ENCODE data around the gene CHST6. TPM values are rescaled to one million over a fixed set of nuclear protein-coding genes. Genes with fewer than 3 reads are reported as not detected.
"Not testable (repeated sequence)": the region's sequence is repeated elsewhere in the genome, so short reads cannot be mapped to it uniquely, and the experiment has no call there.

CHST6 gene
- 1 to 10 TPM in 2 of 8 experiments, under 1 TPM in 6; 0.10 to 9.6 (median 0.49) TPM for total RNA-seq

DNA sequence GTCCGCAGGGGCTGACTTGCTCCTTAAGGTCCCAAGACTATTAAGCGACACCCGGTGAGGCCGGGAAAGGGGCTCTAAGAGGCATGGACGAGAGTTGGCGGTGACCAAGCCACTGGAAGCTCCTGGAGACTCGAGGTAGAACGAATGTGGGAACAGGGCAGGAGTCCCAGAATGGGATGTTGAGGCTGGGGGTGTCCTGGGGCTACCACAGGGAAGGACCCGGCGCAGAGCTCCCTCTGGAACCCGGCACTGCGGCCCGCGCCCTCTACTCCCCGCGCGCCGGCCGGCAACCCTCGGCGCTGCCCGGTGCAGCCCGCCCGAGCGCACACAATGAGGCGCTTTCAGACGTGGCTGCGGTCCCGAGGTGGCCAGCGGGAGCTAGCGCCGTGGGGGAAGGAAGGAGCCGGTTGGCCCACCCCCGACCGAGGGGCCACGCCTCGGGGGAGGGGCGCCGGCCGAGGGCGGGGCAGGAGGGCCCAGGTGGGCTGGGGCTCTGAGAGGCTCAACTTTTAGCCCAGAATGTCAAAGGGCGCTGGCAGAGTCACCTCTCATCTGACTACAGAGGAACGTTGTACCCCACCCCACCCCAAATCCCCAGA, at the start of gene CHST6:
CHST6 (minus strand) TSS at position 366 of the 599 bp plus-strand sequence. CDS start 15,613 bp downstream, outside the sequence.
- WGBS, 10 experiments, result 0 to 10% (median 0%) methylated on average over 1 to 2 of the region's 43 CpGs; no CpG with 5 or more reads in 5 of the 10 experiments
- ATAC-seq (replicated peaks in 6 of 8), result peak; percentile 32 to 90 (median 66)
- in situ Hi-C loops (cut with MboI; ENCODE audit: low pct_unique_long_range_greater_than_20kb in 2 of 9, low sequenced_read_pairs in 9 of 9, unreplicated experiment in 9 of 9), result loop anchor here in 1 of 9 experiments (25.0 kb wide), 1 partner anchor 267 kb away; no protein-coding TSS in a partner anchor
- H3K27ac ChIP-seq, result no peak within 1 kb of the TSS
- H3K4me1 ChIP-seq (replicated peaks in 1 of 2), result peaks cover 0 to 5% of the 10 kb centered on the region in 2 donors
- H3K4me3 ChIP-seq, result peak within 1 kb of the TSS; percentile 20 to 39 (median 33)

DNA sequence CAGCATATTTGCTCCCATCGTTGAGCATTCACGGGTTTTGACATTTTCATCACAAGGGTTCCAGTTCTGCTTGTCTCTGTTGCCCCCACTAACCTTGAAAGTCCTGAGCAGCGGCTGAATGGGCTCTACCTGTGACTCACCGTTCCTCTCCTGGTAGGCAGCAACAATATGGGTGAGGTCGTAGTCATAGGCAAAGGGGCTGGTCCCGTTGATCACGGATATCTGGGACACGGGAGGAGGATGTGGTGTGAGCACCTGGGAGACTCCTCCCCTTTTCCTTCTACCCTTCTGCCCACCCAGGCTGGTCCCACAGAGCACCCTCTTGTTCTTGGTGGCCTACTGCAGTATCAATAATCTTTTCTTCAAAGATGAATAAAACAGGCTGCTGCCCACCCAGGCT, 47.2 kb upstream of the CHST6 start:
- H3K4me1 ChIP-seq (replicated peaks in 1 of 2); ATAC-seq (replicated peaks in 6 of 8); H3K27ac ChIP-seq; in situ Hi-C loops (cut with MboI; ENCODE audit: low pct_unique_long_range_greater_than_20kb in 2 of 9, low sequenced_read_pairs in 9 of 9, unreplicated experiment in 9 of 9); H3K4me3 ChIP-seq: not testable (repeated sequence)
- 80 to 100% methylated on average over 1 to 2 of the region's 8 CpGs; no CpG with 5 or more reads in 8 of the 10 experiments for WGBS, 10 experiments

DNA sequence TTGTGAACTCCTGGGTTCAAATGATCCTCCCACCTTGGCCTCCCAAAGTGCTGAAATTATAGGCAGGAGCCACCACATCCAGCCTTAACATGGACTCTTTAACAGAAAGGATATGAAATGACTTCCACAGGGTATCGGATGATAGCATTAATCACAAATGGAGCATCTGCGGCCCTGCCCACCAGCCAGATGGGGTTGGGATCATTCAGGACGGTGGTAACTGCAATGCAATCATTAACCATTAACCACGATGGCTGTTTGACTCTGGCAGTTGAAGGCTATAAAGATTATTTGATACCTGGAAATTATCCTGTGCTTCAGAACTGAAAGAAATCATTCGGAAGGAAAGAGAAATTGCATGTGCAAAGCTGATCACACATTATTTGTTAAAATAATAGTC, 46.0 kb upstream of the CHST6 start:
- 56 to 100% (median 86%) methylated on average over 1 to 5 of the region's 5 CpGs for WGBS, 10 experiments
- Histone ChIP-seq H3K4me1 (replicated peaks in 1 of 2) (no peaks in the 10 kb centered on the region), H3K4me3 (no peak overlapping the region), H3K27ac (no peak overlapping the region)
- no peak for ATAC-seq (replicated peaks in 6 of 8)
- in situ Hi-C loops (cut with MboI; ENCODE audit: low pct_unique_long_range_greater_than_20kb in 2 of 9, low sequenced_read_pairs in 9 of 9, unreplicated experiment in 9 of 9), result no loop called here

DNA sequence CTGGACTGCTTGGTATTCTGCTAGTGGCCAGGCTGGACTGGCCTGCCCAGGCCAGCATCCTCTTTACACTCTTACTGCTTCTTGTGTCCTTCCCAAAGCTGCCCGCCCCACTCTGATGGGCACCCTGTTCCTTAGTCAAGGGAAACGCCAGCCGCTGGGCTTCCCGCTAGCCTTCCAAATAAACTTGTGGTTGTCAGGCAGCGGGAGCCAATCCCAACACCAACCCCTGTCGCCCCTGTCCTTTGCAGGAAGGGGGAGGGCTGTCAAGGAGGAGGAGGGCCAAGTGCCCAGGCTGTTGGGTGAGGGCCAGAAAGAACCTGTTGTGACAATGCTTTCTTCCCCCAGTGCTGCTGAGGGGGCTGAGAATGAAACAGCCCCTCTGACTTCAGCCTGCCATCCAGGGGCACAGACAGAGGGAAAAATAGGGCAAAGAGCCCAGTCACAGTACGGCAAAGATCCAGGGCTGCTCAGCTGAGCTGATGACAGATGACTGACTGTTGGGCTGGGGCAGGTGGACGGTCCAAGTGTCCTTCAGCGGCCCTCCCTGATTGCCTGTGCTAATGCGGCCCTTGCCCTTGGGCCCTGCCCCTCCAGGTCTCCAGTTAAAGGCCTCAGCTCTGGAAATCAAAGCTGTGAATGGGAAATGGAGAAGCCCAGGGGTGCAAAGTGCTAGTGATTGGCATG, 43.8 kb upstream of the CHST6 start:
- in situ Hi-C loops (cut with MboI; ENCODE audit: low pct_unique_long_range_greater_than_20kb in 2 of 9, low sequenced_read_pairs in 9 of 9, unreplicated experiment in 9 of 9); H3K4me3 ChIP-seq; H3K27ac ChIP-seq; H3K4me1 ChIP-seq (replicated peaks in 1 of 2): not testable (repeated sequence)
- WGBS, 10 experiments, result no CpG with 5 or more reads among the region's 10 CpGs
- peak in 5 of 8 experiments; percentile 47 to 94 (median 93) for ATAC-seq (replicated peaks in 6 of 8)

DNA sequence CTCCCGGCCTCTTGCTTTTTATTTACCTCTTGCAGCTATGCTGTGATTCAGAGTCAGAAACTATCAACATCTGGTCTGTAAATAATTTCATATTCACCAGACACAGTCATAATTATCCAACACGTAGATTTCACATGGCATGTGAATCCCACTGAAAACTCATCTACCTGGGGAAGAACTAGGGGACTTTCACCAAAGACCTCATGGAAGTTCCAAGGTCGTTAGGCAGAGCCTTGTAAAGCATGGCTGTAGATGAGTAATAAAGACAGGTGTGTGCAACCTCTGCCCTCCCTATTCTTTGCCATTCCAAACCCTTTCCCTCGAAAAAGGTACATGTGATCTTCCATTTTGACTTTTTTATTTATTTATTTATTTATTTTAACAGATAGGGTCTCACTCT, 42.5 kb upstream of the CHST6 start:
- no peak overlapping the region for H3K27ac ChIP-seq
- WGBS, 10 experiments, result 67 to 100% (median 98%) methylated on average over 1 to 3 of the region's 4 CpGs; no CpG with 5 or more reads in 2 of the 10 experiments
- no peak for ATAC-seq (replicated peaks in 6 of 8)
- H3K4me1 ChIP-seq (replicated peaks in 1 of 2), result no peaks in the 10 kb centered on the region
- in situ Hi-C loops (cut with MboI; ENCODE audit: low pct_unique_long_range_greater_than_20kb in 2 of 9, low sequenced_read_pairs in 9 of 9, unreplicated experiment in 9 of 9), result no loop called here
- no peak overlapping the region for H3K4me3 ChIP-seq

DNA sequence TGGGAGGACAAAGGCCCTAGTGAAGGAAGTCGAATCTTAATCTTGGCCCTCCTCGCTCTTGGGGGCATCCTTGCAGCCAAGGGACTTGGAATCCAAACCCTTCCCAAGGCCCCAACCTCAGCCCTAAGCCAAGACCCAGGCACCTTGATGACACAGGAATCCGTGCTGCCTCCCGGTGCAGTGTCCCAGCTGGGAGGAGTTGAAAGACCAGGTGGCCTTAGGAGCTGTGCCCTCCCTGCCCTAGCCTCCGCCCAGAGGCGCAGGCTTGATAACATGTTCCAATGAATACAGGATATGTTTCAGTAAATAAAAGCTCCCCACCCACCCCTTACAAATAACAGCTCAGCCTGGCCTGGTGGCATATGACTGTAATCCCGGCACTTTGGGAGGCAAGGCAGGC, 40.7 kb upstream of the CHST6 start, which contains the start of gene CHST5:
CHST5 (minus strand) TSS at position 208 of the 400 bp plus-strand sequence. CDS start 5,724 bp downstream, outside the sequence.
- ATAC-seq (replicated peaks in 6 of 8), result peak in 1 of 8 experiments; percentile 28

DNA sequence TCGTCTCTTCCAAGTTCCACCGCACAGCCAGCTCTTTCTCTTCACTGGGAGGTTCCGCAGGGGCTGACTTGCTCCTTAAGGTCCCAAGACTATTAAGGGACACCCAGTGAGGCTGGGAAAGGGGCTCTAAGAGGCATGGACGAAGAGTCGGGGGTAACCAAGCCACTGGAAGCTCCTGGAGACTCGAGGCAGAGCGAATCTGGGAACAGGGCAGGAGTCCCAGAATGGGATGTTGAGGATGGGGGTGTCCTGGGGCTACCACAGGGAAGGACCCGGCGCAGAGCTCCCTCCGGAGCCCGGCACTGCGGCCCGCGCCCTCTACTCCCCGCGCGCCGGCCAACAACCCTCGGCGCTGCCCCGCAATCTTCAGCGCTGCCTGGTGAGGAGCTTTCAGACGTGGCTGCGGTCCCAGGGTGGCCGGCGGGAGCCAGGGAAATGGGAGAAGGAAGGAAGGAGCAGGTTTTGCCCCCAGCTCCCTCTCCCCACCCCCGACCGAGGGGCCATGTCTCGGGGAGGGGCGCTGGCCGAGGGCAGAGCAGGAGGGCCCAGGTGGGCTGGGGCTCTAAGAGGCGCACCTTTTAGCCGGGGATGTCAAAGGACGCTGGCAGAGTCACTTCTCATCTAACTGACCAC, 40.1 kb upstream of the CHST6 start:
- no peak overlapping the region for H3K27ac ChIP-seq
- in situ Hi-C loops (cut with MboI; ENCODE audit: low pct_unique_long_range_greater_than_20kb in 2 of 9, low sequenced_read_pairs in 9 of 9, unreplicated experiment in 9 of 9), result no loop called here
- WGBS, 10 experiments, result 20 to 96% methylated on average over 1 to 4 of the region's 34 CpGs; no CpG with 5 or more reads in 8 of the 10 experiments
- no peak for ATAC-seq (replicated peaks in 6 of 8)
- no peak overlapping the region for H3K4me3 ChIP-seq
- no peaks in the 10 kb centered on the region for H3K4me1 ChIP-seq (replicated peaks in 1 of 2)

More for the DNA sequence above, 40.7 kb upstream of the CHST6 start, which contains the start of gene CHST5:
- Histone ChIP-seq H3K27ac (no peak within 1 kb of the TSS), H3K4me3 (no peak within 1 kb of the TSS), H3K4me1 (replicated peaks in 1 of 2) (no peaks in the 10 kb centered on the region)
- 100% methylated on average over 3 to 4 of the region's 7 CpGs; no CpG with 5 or more reads in 8 of the 10 experiments for WGBS, 10 experiments
- in situ Hi-C loops (cut with MboI; ENCODE audit: low pct_unique_long_range_greater_than_20kb in 2 of 9, low sequenced_read_pairs in 9 of 9, unreplicated experiment in 9 of 9), result no loop called here

DNA sequence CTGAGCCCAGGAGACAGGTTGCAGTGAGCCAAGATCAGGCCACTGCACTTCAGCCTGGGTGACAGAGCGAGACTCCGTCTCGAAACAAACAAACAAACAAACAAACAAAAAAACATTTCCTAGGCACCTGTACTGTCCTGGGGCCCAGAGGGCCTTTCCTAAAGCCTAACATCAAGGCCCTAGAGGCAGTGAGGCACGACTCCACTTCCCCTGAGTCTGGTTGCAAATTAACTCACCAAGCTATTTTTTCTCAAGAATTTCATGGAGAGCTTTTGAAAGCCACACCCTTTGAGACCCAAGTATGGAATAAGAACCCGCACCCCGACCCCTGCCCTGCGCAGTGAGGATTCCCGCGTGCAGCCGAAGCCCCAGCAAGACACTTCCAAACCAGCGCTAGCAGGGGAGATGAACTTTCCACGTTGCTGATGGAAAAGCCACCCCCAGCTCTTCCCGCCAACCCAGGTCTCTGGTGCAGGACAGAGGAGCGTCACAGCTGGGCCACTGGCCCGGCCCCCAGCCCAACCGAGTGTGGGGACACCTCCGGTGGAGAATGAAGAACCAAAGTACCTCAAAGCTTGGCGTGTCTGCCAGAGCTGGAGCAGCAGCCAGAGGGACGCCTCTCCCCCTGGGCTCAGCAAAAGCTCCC, 39.4 kb upstream of the CHST6 start:
- 63 to 97% (median 88%) methylated on average over 3 to 9 of the region's 19 CpGs; no CpG with 5 or more reads in 4 of the 10 experiments for WGBS, 10 experiments
- ATAC-seq (replicated peaks in 6 of 8), result no peak
- Histone ChIP-seq H3K4me1 (replicated peaks in 1 of 2) (no peaks in the 10 kb centered on the region), H3K27ac (no peak overlapping the region), H3K4me3 (no peak overlapping the region)
- in situ Hi-C loops (cut with MboI; ENCODE audit: low pct_unique_long_range_greater_than_20kb in 2 of 9, low sequenced_read_pairs in 9 of 9, unreplicated experiment in 9 of 9), result no loop called here

DNA sequence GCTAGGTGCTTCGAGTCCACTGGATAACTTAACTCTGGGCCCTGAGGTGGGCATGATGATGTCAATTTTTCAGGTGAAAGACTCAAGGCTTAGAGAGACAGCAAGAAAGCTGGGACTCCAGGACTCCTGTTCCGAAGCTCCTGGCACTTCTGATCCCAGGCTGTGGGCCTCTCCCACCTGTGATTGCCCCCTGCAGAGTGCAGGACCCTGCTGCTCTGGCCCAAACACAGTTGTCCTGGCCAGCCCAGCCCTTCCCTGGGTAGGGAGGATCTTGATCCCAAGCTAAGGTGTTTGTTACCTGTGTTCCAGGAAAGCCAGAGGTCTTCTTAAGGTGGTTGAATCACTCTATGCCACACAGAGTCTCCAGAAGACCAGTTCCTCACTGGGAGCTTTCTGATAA, 37.5 kb upstream of the CHST6 start:
- no peak for ATAC-seq (replicated peaks in 6 of 8)
- H3K27ac ChIP-seq, result no peak overlapping the region
- H3K4me1 ChIP-seq (replicated peaks in 1 of 2), result no peaks in the 10 kb centered on the region
- no peak overlapping the region for H3K4me3 ChIP-seq
- in situ Hi-C loops (cut with MboI; ENCODE audit: low pct_unique_long_range_greater_than_20kb in 2 of 9, low sequenced_read_pairs in 9 of 9, unreplicated experiment in 9 of 9), result no loop called here
- WGBS, 10 experiments, result 60 to 100% (median 95%) methylated on average over 1 to 2 of the region's 2 CpGs; no CpG with 5 or more reads in 6 of the 10 experiments

DNA sequence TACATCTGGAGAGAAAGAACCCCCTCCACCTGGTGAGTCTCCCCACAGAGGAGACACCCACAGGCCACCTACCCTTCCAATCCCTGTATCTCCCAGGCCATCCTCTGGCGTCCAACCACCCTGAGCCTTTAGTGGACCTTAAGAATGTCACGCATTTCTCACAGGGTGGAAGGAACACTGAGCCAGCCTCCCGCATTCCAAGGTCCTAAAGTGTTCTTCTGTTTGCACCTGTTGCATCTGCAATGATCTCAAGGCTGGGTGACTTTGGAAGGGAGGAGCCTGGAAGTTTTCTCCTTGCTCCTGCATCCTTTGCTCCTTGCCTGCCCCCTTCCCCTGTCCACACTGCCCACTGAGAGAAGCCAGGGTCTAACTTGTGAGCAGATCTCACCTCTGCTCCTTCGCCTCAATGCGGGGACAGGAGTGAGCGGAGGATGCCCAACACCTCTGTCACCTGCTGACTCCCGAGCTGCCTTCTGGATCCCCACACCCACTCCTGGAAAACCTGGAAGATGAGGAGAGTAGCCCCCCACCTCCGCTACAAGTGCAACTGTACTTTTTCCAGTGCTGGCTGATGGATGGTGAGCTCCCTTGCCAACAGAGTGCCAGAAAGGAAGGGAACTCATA, 37.0 kb upstream of the CHST6 start:
- in situ Hi-C loops (cut with MboI; ENCODE audit: low pct_unique_long_range_greater_than_20kb in 2 of 9, low sequenced_read_pairs in 9 of 9, unreplicated experiment in 9 of 9), result no loop called here
- H3K4me1 ChIP-seq (replicated peaks in 1 of 2), result no peaks in the 10 kb centered on the region
- ATAC-seq (replicated peaks in 6 of 8), result no peak
- H3K27ac ChIP-seq, result no peak overlapping the region
- no peak overlapping the region for H3K4me3 ChIP-seq
- WGBS, 10 experiments, result 20 to 90% (median 77%) methylated on average over 1 to 3 of the region's 8 CpGs; no CpG with 5 or more reads in 6 of the 10 experiments

DNA sequence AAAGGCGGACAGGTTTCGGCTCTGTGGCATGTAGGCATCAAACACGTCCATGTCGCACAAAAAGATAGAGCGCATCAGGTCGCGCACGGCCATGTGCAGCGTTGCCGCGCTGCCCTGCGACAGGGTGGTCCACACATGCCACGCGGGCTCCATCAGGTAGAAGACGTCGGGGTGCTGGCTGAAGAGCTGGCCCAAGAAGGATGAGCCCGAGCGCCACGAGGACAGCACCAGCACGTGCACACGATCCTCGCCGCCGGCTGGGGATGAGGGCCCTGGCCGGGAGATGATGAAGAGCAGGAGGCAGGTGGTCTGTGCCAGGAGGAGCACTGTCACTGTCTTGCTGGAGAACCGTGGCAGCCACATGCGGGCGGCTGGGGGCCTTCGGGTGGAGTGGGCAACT, 34.7 kb upstream of the CHST6 start:
- H3K27ac ChIP-seq, result no peak overlapping the region
- 60 to 100% (median 93%) methylated on average over 2 to 10 of the region's 29 CpGs; no CpG with 5 or more reads in 4 of the 10 experiments for WGBS, 10 experiments
- H3K4me1 ChIP-seq (replicated peaks in 1 of 2), result no peaks in the 10 kb centered on the region
- no peak overlapping the region for H3K4me3 ChIP-seq
- no peak for ATAC-seq (replicated peaks in 6 of 8)
- in situ Hi-C loops (cut with MboI; ENCODE audit: low pct_unique_long_range_greater_than_20kb in 2 of 9, low sequenced_read_pairs in 9 of 9, unreplicated experiment in 9 of 9), result no loop called here

DNA sequence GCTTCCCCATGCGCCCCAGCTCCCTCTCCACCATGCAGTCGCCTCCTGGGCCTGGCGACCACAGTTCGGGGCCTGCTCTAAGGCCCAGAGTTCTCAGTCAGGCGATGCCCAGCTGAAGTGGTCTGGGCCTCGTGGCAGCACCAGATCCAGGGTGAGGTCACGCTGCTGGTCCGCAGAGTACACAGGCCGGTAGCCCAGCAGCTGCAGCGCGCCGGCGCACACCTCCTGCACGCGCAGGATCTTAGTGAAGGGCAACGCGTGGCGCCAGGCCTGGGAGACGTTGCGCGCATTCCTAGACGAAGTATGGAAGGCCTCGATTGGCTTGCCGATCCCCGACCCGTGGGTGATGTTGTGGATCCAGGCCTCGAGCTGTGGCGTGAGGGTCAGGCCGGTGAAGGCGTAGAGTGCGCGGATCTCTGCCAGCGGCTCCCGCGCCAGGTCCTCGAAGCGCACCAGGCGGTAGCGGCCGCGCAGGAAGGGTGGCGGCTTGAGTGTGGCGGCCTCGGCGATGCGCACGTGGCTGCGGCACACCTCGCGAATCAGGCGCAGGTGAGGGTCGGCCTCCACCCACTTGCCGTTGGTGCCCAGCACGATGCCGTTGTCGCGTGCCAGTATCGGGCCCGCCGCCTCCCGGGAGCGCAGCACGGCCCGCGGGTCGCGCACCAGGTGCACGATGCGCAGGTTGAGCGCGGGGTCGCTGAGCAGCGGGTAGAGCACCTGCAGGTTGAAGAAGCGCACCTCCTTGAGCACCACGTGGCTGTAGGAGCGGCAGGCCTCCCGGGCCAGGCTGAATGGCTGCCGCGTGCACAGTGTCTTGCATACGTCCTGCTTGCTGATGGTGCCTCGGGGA, 34.0 kb upstream of the CHST6 start:
- WGBS, 10 experiments, result 20 to 100% (median 89%) methylated on average over 2 to 38 of the region's 81 CpGs; no CpG with 5 or more reads in 5 of the 10 experiments
- ATAC-seq (replicated peaks in 6 of 8), result no peak

More for the DNA sequence above, 34.0 kb upstream of the CHST6 start:
- H3K27ac ChIP-seq, result no peak overlapping the region
- in situ Hi-C loops (cut with MboI; ENCODE audit: low pct_unique_long_range_greater_than_20kb in 2 of 9, low sequenced_read_pairs in 9 of 9, unreplicated experiment in 9 of 9), result no loop called here
- no peak overlapping the region for H3K4me3 ChIP-seq
- H3K4me1 ChIP-seq (replicated peaks in 1 of 2), result no peaks in the 10 kb centered on the region
